Astrocyte (in vitro differentiated cells and primary cell): ENCODE measurements around the gene ZNF629.

ENCODE experiments used
- EZH2 ChIP-seq: IDR thresholded peaks from 2 replicates; pipeline ENCODE4 v1.6.1; 2012; ENCODE audit warnings: mild to moderate bottlenecking, low read length, inconsistent platforms; ENCODE audit not compliant: insufficient read depth
- TF ChIP-seq, protein P1 (sequence below): IDR thresholded peaks from 2 replicates; pipeline ENCODE4 v1.5.1; 2011; ENCODE audit warnings: low read depth, mild to moderate bottlenecking, inconsistent platforms, low read length, moderate library complexity; ENCODE audit not compliant: insufficient read depth

DNA sequence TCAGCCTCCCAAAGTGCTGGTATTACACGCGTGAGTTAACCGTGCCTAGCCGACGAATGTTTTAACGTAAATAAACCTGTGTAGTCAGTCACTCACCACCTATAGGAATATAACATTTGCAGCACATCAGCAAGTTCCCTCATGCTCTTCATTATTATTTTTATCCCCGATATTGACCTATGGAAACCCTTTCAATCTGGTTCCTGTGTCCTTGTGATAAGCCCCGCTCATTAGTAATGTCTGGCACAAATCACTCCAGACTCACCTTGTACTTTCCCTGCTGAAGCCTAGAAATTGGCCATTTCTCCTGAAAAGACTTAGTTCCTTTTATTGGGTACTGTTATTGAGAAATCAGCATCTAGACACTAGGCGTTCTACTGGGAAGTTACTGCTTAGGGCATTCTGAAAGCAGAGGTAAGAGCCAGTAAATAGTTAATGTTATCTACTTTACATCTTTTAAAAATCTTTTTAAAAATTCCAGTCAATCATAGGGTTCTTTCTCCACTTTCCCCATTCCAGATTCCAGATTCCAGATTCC, 40.3 kb downstream of the ZNF629 start:
- TF ChIP-seq, protein P1, sequence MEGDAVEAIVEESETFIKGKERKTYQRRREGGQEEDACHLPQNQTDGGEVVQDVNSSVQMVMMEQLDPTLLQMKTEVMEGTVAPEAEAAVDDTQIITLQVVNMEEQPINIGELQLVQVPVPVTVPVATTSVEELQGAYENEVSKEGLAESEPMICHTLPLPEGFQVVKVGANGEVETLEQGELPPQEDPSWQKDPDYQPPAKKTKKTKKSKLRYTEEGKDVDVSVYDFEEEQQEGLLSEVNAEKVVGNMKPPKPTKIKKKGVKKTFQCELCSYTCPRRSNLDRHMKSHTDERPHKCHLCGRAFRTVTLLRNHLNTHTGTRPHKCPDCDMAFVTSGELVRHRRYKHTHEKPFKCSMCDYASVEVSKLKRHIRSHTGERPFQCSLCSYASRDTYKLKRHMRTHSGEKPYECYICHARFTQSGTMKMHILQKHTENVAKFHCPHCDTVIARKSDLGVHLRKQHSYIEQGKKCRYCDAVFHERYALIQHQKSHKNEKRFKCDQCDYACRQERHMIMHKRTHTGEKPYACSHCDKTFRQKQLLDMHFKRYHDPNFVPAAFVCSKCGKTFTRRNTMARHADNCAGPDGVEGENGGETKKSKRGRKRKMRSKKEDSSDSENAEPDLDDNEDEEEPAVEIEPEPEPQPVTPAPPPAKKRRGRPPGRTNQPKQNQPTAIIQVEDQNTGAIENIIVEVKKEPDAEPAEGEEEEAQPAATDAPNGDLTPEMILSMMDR: no peak
- TF ChIP-seq EZH2: no peak
